Ishikawa (cell line): ENCODE results near the gene ABTB2.

Experiments used
- TCF12 ChIP-seq: IDR thresholded peaks from 2 replicates; pipeline ENCODE4 v1.6.1; 2012; ENCODE audit warnings: low read depth
- TEAD4 ChIP-seq: IDR thresholded peaks from 2 replicates; pipeline ENCODE4 v1.6.1; 2012

DNA sequence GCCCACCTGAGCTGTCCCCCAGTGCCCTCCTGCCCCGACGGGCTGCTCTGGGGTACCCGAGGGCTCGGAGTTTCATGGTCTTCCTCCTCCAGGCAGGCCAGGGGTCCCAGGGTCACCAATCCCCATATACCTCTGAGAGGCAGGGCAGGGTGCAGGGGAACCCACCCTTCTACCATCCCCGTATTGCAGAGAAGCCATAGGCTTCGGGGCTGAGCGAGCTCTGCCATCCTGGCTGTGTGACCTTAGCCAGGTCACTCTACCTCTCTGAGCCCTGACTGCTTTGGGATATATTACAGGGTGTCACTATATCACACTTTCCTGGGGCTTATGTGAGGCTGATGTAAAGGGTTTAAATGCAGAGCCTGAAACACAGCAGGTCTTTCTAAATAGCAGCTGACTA is 195.0 kb downstream of the ABTB2 start:
- TF ChIP-seq TCF12 = no peak
- TF ChIP-seq TEAD4 = no peak
